CD4-positive, alpha-beta memory T cell (primary cell): ENCODE data around the gene DACT2. TPM values are rescaled to one million over a fixed set of nuclear protein-coding genes. Genes with fewer than 3 reads are reported as not detected.

Experiments
- CTCF ChIA-PET: fragments of 350-600 bp; sonication (Branson Sonifier 250); formaldehyde crosslinking; loops from one replicate; lab custom pipeline; 2021; ENCODE audit warnings: inconsistent platforms; ENCODE audit not compliant: partially characterized antibody; lab: Charles Lee
- POLR2A ChIA-PET: fragments of 350-600 bp; sonication (Branson Sonifier 250); formaldehyde crosslinking; loops from one replicate; lab custom pipeline; 2021; ENCODE audit not compliant: partially characterized antibody; lab: Charles Lee
- DNase-seq, 5 donors: peaks; one replicate each; pipeline versions ENCODE4 v3.0.0 to v3.0.0-alpha.2; 2020 to 2022; ENCODE audit warnings: mixed read lengths in 1 of 5
- H3K27ac ChIP-seq: one replicate; pipeline ENCODE4 v1.7.0; 2013; ENCODE audit warnings: low read depth, low read length
- H3K27me3 ChIP-seq: 2 replicates; pipeline ENCODE4 v1.7.0; 2013; ENCODE audit warnings: mild to moderate bottlenecking, low read length, moderate library complexity; ENCODE audit not compliant: insufficient read depth
- H3K36me3 ChIP-seq: 2 replicates; pipeline ENCODE4 v1.7.0; 2013; ENCODE audit warnings: mild to moderate bottlenecking, low read length, moderate library complexity; ENCODE audit not compliant: insufficient read depth
- H3K4me1 ChIP-seq: 2 replicates; pipeline ENCODE4 v1.7.0; 2013; ENCODE audit warnings: mild to moderate bottlenecking, low read length, moderate library complexity; ENCODE audit not compliant: insufficient read depth
- H3K4me3 ChIP-seq, 2 donors: one replicate each; pipeline ENCODE4 v1.7.0; 2013; ENCODE audit warnings: low read length in 2 of 2, mild to moderate bottlenecking in 1 of 2
- H3K9me3 ChIP-seq, 2 donors: one replicate each; pipeline ENCODE4 v1.7.0; 2013; ENCODE audit warnings: low read length in 2 of 2, control low read depth in 1 of 2; ENCODE audit not compliant: control insufficient read depth in 1 of 2
- H3K27ac Mint-ChIP-seq, 7 donors: one replicate each; pipeline ENCODE4 v1.8.0; 2020 to 2021; ENCODE audit warnings: mixed read lengths in 7 of 7, mild to moderate bottlenecking in 6 of 7, inconsistent platforms in 3 of 7, moderate library complexity in 3 of 7
- H3K27me3 Mint-ChIP-seq, 2 donors: one replicate each; pipeline ENCODE4 v1.8.0; 2020 to 2021; ENCODE audit warnings: mixed read lengths in 2 of 2
- H3K36me3 Mint-ChIP-seq, 2 donors: one replicate each; pipeline ENCODE4 v1.8.0; 2020 to 2021; ENCODE audit warnings: mixed read lengths in 2 of 2, inconsistent platforms in 1 of 2, mild to moderate bottlenecking in 1 of 2
- H3K4me1 Mint-ChIP-seq, 4 donors: one replicate each; pipeline ENCODE4 v1.8.0; 2020 to 2021; ENCODE audit warnings: mixed read lengths in 4 of 4, mild to moderate bottlenecking in 1 of 4
- H3K4me3 Mint-ChIP-seq, 8 donors: one replicate each; pipeline ENCODE4 v1.8.0; 2020 to 2021; ENCODE audit warnings: mixed read lengths in 8 of 8, mild to moderate bottlenecking in 7 of 8, moderate library complexity in 6 of 8, inconsistent platforms in 3 of 8
- H3K9me3 Mint-ChIP-seq, 8 donors: one replicate each; pipeline ENCODE4 v1.8.0; 2020 to 2021; ENCODE audit warnings: mixed read lengths in 8 of 8, mild to moderate bottlenecking in 5 of 8, inconsistent platforms in 3 of 8, moderate library complexity in 1 of 8
- intact Hi-C: fragments of 100-400 bp; cut with micrococcal nuclease; formaldehyde crosslinking; loops from one replicate; pipeline ENCODE4 v1.15.1; 2023
- polyA plus RNA-seq, 2 donors: library from polyadenylated mRNA; unstranded; fragments of 300-500 nt; fragmentation: Illumina TruSeq; gene quantifications; one replicate each; pipeline ENCODE4 v1.2.3, GENCODE V29; 2021
- total RNA-seq, 2 experiments: library from RNA; stranded (reverse); gene quantifications; one replicate each; pipeline ENCODE4 v1.2.3, GENCODE V29; 2021

The DACT2 gene
- total and polyA plus RNA-seq, 4 experiments from 2014 or later: not detected

GRCh38 chr6:168320634-168321033, 1.1 kb upstream of the DACT2 start:
- Histone ChIP-seq H3K27me3 (no peaks in the 10 kb centered on the region), H3K36me3 (no peaks in the 10 kb centered on the region), H3K4me1 (no peaks in the 10 kb centered on the region), H3K4me3 (no peak overlapping the region), H3K27ac (no peak overlapping the region), H3K9me3 (no peaks in the 10 kb centered on the region)
- POLR2A ChIA-PET: no interaction called here
- H3K4me3 Mint-ChIP-seq: no peak overlapping the region
- H3K4me1 Mint-ChIP-seq: no peaks in the 10 kb centered on the region
- no peak for DNase-seq
- no peak overlapping the region for H3K27ac Mint-ChIP-seq
- peaks cover 24 to 26% of the 10 kb centered on the region in 2 donors for H3K27me3 Mint-ChIP-seq
- intact Hi-C loops: no loop called here
- H3K36me3 Mint-ChIP-seq: no peaks in the 10 kb centered on the region
- CTCF ChIA-PET: no interaction called here
- peaks cover 0 to 13% (median 5%) of the 10 kb centered on the region in 8 donors for H3K9me3 Mint-ChIP-seq

GRCh38 chr6:168318579-168319278, 848 bp downstream of the DACT2 start:
- DNase-seq: no peak
- no peaks in the 10 kb centered on the region for H3K4me1 Mint-ChIP-seq
- no peaks in the 10 kb centered on the region for H3K4me1 ChIP-seq
- no peak overlapping the region for H3K4me3 ChIP-seq
- no peak overlapping the region for H3K4me3 Mint-ChIP-seq
- H3K9me3 ChIP-seq: no peaks in the 10 kb centered on the region
- no peaks in the 10 kb centered on the region for H3K36me3 Mint-ChIP-seq
- H3K36me3 ChIP-seq: no peaks in the 10 kb centered on the region
- no peaks in the 10 kb centered on the region for H3K27me3 ChIP-seq
- intact Hi-C loops: no loop called here
- H3K9me3 Mint-ChIP-seq: peaks cover 0 to 13% (median 5%) of the 10 kb centered on the region in 8 donors
- ChIA-PET POLR2A (no interaction called here), CTCF (no interaction called here)
- H3K27ac Mint-ChIP-seq: no peak overlapping the region
- peaks cover 19 to 24% of the 10 kb centered on the region in 2 donors for H3K27me3 Mint-ChIP-seq
- H3K27ac ChIP-seq: no peak overlapping the region

- Mint-ChIP-seq H3K4me3 (no peak overlapping the region), H3K36me3 (no peaks in the 10 kb centered on the region), H3K4me1 (no peaks in the 10 kb centered on the region), H3K9me3 (peaks cover 0 to 13% (median 5%) of the 10 kb centered on the region in 8 donors), H3K27ac (no peak overlapping the region), H3K27me3 (peaks cover 19 to 26% of the 10 kb centered on the region in 2 donors)
- ChIA-PET CTCF (no interaction called here), POLR2A (no interaction called here)
- Histone ChIP-seq H3K27me3 (no peaks in the 10 kb centered on the region), H3K36me3 (no peaks in the 10 kb centered on the region), H3K27ac (no peak overlapping the region), H3K9me3 (no peaks in the 10 kb centered on the region), H3K4me1 (no peaks in the 10 kb centered on the region), H3K4me3 (no peak overlapping the region)
- intact Hi-C loops: no loop called here
- no peak for DNase-seq
Observed at GRCh38 chr6:168318090-168318489, 1.5 kb downstream of the DACT2 start.

- Histone ChIP-seq H3K9me3 (no peaks in the 10 kb centered on the region), H3K4me1 (no peaks in the 10 kb centered on the region), H3K27me3 (no peaks in the 10 kb centered on the region), H3K27ac (no peak overlapping the region), H3K4me3 (no peak overlapping the region), H3K36me3 (no peaks in the 10 kb centered on the region)
- ChIA-PET POLR2A (no interaction called here), CTCF (no interaction called here)
- Mint-ChIP-seq H3K9me3 (peaks cover 0 to 2% (median 0%) of the 10 kb centered on the region in 8 donors), H3K4me1 (no peaks in the 10 kb centered on the region), H3K36me3 (no peaks in the 10 kb centered on the region), H3K4me3 (no peak overlapping the region), H3K27ac (no peak overlapping the region), H3K27me3 (peaks cover 9 to 19% of the 10 kb centered on the region in 2 donors)
- no peak for DNase-seq
- intact Hi-C loops: no loop called here
Observed at GRCh38 chr6:168315596-168315995, 4.0 kb downstream of the DACT2 start.

- no peak overlapping the region for H3K27ac Mint-ChIP-seq
- no peak overlapping the region for H3K27ac ChIP-seq
- no peaks in the 10 kb centered on the region for H3K36me3 ChIP-seq
- H3K27me3 ChIP-seq: no peaks in the 10 kb centered on the region
- ChIA-PET CTCF (no interaction called here), POLR2A (no interaction called here)
- no peaks in the 10 kb centered on the region for H3K36me3 Mint-ChIP-seq
- DNase-seq: no peak
- H3K4me3 Mint-ChIP-seq: no peak overlapping the region
- peaks cover 6 to 17% of the 10 kb centered on the region in 2 donors for H3K27me3 Mint-ChIP-seq
- H3K4me1 ChIP-seq: no peaks in the 10 kb centered on the region
- H3K4me3 ChIP-seq: no peak overlapping the region
- H3K9me3 Mint-ChIP-seq: peaks cover 0 to 2% (median 0%) of the 10 kb centered on the region in 8 donors
- intact Hi-C loops: no loop called here
- no peaks in the 10 kb centered on the region for H3K4me1 Mint-ChIP-seq
- no peaks in the 10 kb centered on the region for H3K9me3 ChIP-seq
Observed at GRCh38 chr6:168314948-168315347, 4.6 kb downstream of the DACT2 start.

GRCh38 chr6:168314021-168314420, 5.6 kb downstream of the DACT2 start:
- H3K27me3 ChIP-seq: no peaks in the 10 kb centered on the region
- no peak overlapping the region for H3K27ac ChIP-seq
- CTCF ChIA-PET: no interaction called here
- no peaks in the 10 kb centered on the region for H3K36me3 Mint-ChIP-seq
- POLR2A ChIA-PET: no interaction called here
- H3K9me3 ChIP-seq: no peaks in the 10 kb centered on the region
- no peaks in the 10 kb centered on the region for H3K36me3 ChIP-seq
- H3K27ac Mint-ChIP-seq: no peak overlapping the region
- H3K27me3 Mint-ChIP-seq: peaks cover 6 to 17% of the 10 kb centered on the region in 2 donors
- H3K4me1 ChIP-seq: no peaks in the 10 kb centered on the region
- no peak overlapping the region for H3K4me3 Mint-ChIP-seq
- H3K4me3 ChIP-seq: no peak overlapping the region
- DNase-seq: no peak
- intact Hi-C loops: no loop called here
- H3K9me3 Mint-ChIP-seq: peaks cover 0 to 2% (median 0%) of the 10 kb centered on the region in 8 donors
- H3K4me1 Mint-ChIP-seq: no peaks in the 10 kb centered on the region

GRCh38 chr6:168313431-168314011, 6.1 kb downstream of the DACT2 start:
- H3K27ac Mint-ChIP-seq: no peak overlapping the region
- Histone ChIP-seq H3K27me3 (no peaks in the 10 kb centered on the region), H3K4me1 (no peaks in the 10 kb centered on the region), H3K4me3 (no peak overlapping the region), H3K9me3 (no peaks in the 10 kb centered on the region), H3K27ac (no peak overlapping the region), H3K36me3 (no peaks in the 10 kb centered on the region)
- peaks cover 0 to 2% (median 0%) of the 10 kb centered on the region in 8 donors for H3K9me3 Mint-ChIP-seq
- peaks cover 4 to 15% of the 10 kb centered on the region in 2 donors for H3K27me3 Mint-ChIP-seq
- no peak for DNase-seq
- intact Hi-C loops: no loop called here
- no peak overlapping the region for H3K4me3 Mint-ChIP-seq
- ChIA-PET POLR2A (no interaction called here), CTCF (no interaction called here)
- no peaks in the 10 kb centered on the region for H3K36me3 Mint-ChIP-seq
- no peaks in the 10 kb centered on the region for H3K4me1 Mint-ChIP-seq
